Measurements from ENCODE around the gene GATA2. TPM values are rescaled to one million over a fixed set of nuclear protein-coding genes. Genes with fewer than 3 reads are reported as not detected.

Gene GATA2
- total RNA-seq, 1 donor from 2014 or later, result under 0.01 TPM

- FAIRE-seq (no peak), DNase-seq (ENCODE audit: low read depth) (no peak)
- Histone ChIP-seq H3K27me3 (ENCODE audit: control insufficient read depth, insufficient read depth, low read length) (peaks cover 4% of the 10 kb centered on the region), H3K36me3 (ENCODE audit: control insufficient read depth, insufficient read depth, low read length) (no peaks in the 10 kb centered on the region), H3K4me3 (ENCODE audit: low read depth, low read length) (no peak overlapping the region)
- TF ChIP-seq, protein P1, sequence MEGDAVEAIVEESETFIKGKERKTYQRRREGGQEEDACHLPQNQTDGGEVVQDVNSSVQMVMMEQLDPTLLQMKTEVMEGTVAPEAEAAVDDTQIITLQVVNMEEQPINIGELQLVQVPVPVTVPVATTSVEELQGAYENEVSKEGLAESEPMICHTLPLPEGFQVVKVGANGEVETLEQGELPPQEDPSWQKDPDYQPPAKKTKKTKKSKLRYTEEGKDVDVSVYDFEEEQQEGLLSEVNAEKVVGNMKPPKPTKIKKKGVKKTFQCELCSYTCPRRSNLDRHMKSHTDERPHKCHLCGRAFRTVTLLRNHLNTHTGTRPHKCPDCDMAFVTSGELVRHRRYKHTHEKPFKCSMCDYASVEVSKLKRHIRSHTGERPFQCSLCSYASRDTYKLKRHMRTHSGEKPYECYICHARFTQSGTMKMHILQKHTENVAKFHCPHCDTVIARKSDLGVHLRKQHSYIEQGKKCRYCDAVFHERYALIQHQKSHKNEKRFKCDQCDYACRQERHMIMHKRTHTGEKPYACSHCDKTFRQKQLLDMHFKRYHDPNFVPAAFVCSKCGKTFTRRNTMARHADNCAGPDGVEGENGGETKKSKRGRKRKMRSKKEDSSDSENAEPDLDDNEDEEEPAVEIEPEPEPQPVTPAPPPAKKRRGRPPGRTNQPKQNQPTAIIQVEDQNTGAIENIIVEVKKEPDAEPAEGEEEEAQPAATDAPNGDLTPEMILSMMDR (IDR thresholded peaks at IDR 0.05; ENCODE audit: insufficient read depth, low read length, severe bottlenecking), result no peak
Observed at GRCh38 chr3:128524374-128525299, 31.6 kb upstream of the GATA2 start.

DNA sequence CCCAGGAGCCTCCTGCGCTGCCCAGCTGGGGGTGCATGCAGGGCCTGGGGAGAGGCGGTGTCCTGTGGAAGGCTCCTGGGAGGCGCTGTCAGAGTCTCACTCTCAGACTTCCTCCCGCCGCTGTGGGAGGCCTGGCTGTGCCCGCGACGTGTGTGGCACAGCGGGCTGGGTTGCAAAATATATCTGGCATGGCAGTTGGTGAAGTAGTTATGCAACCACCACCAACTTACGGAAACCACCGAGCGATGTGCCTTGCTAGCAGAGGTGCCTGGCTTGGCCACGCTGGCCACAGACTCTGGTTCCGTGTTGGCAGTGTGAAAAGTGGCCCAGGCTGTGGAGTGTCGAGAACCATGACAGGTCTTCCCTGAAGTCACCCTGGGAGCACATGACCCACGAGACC, 30.6 kb upstream of the GATA2 start:
- no peak for FAIRE-seq
- peaks cover 4% of the 10 kb centered on the region for H3K27me3 ChIP-seq (ENCODE audit: control insufficient read depth, insufficient read depth, low read length)
- H3K36me3 ChIP-seq (ENCODE audit: control insufficient read depth, insufficient read depth, low read length), result no peaks in the 10 kb centered on the region
- TF ChIP-seq, protein P1 (IDR thresholded peaks at IDR 0.05; ENCODE audit: insufficient read depth, low read length, severe bottlenecking), result no peak
- DNase-seq (ENCODE audit: low read depth), result no peak
- no peak overlapping the region for H3K4me3 ChIP-seq (ENCODE audit: low read depth, low read length)

DNA sequence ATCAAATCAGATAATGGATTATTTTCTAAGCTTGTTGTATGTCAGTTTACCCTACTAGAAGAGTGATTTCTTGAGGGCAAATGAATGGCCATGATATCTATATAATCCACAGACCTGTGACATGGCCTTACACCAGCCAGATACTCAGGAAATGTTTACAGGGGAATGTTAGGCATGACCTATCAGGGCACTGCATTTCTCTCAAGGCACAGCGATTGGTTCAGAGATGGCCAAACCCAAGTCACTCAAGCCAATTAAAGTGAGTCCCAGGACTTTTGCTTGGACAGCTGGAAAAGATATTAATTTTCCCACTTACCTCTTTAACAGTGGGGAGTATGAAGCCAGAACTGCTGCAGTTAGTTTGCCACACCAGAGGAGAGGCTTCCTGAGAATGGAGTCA, 28.7 kb upstream of the GATA2 start:
- peaks cover 4% of the 10 kb centered on the region for H3K27me3 ChIP-seq (ENCODE audit: control insufficient read depth, insufficient read depth, low read length)
- DNase-seq (ENCODE audit: low read depth), result no peak
- no peak for FAIRE-seq

DNA sequence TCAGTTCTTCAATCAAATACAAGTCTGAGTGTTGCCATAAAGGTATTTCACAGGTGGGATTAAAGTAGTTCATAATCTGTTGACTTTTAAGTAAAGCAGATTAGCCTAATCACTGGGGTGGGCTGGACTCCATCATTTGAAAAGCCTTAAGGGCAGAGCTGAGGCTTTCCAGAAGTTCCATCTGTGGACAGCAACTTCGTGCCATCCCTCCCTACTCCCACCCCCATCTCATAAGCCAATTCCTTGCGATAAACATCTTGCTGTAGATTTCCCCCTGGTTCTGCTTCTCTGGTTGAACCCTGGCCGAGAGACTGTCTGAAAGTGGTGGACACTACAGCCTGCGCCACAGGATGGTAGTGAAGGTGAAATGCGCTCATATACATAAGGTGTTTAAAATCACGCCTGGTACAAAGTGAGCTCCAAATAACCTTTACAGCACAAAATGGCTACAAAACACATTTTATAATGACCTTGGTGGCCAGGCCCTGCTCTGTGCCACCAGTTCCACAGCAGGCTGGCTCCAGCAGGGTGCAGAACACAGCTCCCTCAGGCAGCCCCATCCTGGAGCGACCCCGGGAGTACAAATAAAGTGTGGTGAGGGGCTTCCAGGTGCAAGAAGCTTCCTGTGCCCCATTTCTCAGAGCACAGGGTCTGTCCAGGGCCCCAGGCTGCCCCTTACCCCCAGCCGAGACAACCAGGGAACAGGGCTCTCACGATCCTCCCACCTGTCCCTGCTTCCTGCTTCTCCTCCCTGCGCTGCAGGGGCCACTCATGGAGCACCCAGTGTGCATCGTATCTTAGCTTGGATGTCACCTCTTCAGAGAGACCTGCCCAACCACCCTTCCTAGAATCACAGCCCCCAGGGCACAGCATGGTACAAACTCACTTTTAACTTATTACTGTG, 25.8 kb upstream of the GATA2 start:
- FAIRE-seq (no peak), DNase-seq (ENCODE audit: low read depth) (no peak)
- Histone ChIP-seq H3K36me3 (ENCODE audit: control insufficient read depth, insufficient read depth, low read length) (no peaks in the 10 kb centered on the region), H3K4me3 (ENCODE audit: low read depth, low read length) (no peak overlapping the region), H3K27me3 (ENCODE audit: control insufficient read depth, insufficient read depth, low read length) (peaks cover 4% of the 10 kb centered on the region)
- TF ChIP-seq, protein P1 (IDR thresholded peaks at IDR 0.05; ENCODE audit: insufficient read depth, low read length, severe bottlenecking), result no peak

More for the DNA sequence above, 28.7 kb upstream of the GATA2 start:
- H3K36me3 ChIP-seq (ENCODE audit: control insufficient read depth, insufficient read depth, low read length), result no peaks in the 10 kb centered on the region
- H3K4me3 ChIP-seq (ENCODE audit: low read depth, low read length), result no peak overlapping the region
- TF ChIP-seq, protein P1 (IDR thresholded peaks at IDR 0.05; ENCODE audit: insufficient read depth, low read length, severe bottlenecking), result no peak

GRCh38 chr3:128517648-128518047, 24.6 kb upstream of the GATA2 start:
- Histone ChIP-seq H3K27me3 (ENCODE audit: control insufficient read depth, insufficient read depth, low read length) (no peaks in the 10 kb centered on the region), H3K36me3 (ENCODE audit: control insufficient read depth, insufficient read depth, low read length) (no peaks in the 10 kb centered on the region), H3K4me3 (ENCODE audit: low read depth, low read length) (no peak overlapping the region)
- FAIRE-seq, result no peak
- no peak for DNase-seq (ENCODE audit: low read depth)
- TF ChIP-seq, protein P1 (IDR thresholded peaks at IDR 0.05; ENCODE audit: insufficient read depth, low read length, severe bottlenecking), result no peak

Data from bronchial epithelial cell (primary cell).